Duodenal mucosa (tissue), 2 donors: ENCODE results near the gene FOXC2.

Experiments used
- H3K27ac ChIP-seq: one replicate; pipeline ENCODE4 v1.7.0; 2013; ENCODE audit warnings: low read depth, low read length
- H3K27me3 ChIP-seq, 2 donors: one replicate each; pipeline ENCODE4 v1.7.0; 2013; ENCODE audit warnings: low read length in 2 of 2, control low read depth in 1 of 2; ENCODE audit not compliant: insufficient read depth in 2 of 2, control insufficient read depth in 1 of 2
- H3K36me3 ChIP-seq, 2 donors: one replicate each; pipeline ENCODE4 v1.7.0; 2013; ENCODE audit warnings: low read length in 2 of 2, control low read depth in 1 of 2; ENCODE audit not compliant: insufficient read depth in 2 of 2, control insufficient read depth in 1 of 2
- H3K4me1 ChIP-seq, 2 donors: one replicate each; pipeline ENCODE4 v1.7.0; 2013; ENCODE audit warnings: low read length in 2 of 2, control low read depth in 1 of 2; ENCODE audit not compliant: insufficient read depth in 2 of 2, control insufficient read depth in 1 of 2
- H3K4me3 ChIP-seq, 2 donors: one replicate each; pipeline ENCODE4 v1.7.0; 2013; ENCODE audit warnings: low read length in 2 of 2, low read depth in 1 of 2
- H3K9ac ChIP-seq, 2 donors: one replicate each; pipeline ENCODE4 v1.7.0; 2013; ENCODE audit warnings: low read length in 2 of 2, low read depth in 1 of 2
- H3K9me3 ChIP-seq, 2 donors: one replicate each; pipeline ENCODE4 v1.7.0; 2013; ENCODE audit warnings: low read length in 2 of 2, control low read depth in 1 of 2; ENCODE audit not compliant: control insufficient read depth in 1 of 2

The FOXC2 gene

DNA sequence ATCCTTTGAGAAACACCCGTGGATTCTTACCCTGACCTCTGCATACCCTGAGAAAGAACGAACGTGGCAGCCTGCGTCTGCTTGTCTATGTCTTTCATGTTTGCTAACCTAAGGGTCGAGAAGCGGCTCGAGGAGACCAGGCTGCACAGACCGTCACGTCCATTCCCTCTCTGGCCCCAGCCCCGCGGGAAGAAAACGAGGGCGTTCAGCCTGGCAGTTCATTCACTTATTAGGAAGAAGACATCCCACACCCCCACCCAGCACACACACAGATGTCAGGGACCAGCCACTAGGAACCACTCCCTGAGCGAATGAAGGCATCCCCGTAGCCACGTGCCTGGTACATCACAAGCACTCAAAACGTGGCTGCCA, 10.9 kb upstream of the FOXC2 start:
- peaks cover 0 to 3% of the 10 kb centered on the region in 2 donors for H3K36me3 ChIP-seq
- no peaks in the 10 kb centered on the region for H3K9me3 ChIP-seq
- H3K27me3 ChIP-seq = no peaks in the 10 kb centered on the region
- H3K27ac ChIP-seq = no peak overlapping the region
- H3K4me3 ChIP-seq = peak overlapping the region; percentile 82 to 95
- peaks cover 11 to 13% of the 10 kb centered on the region in 2 donors for H3K4me1 ChIP-seq
- peak overlapping the region; percentile 96 to 99 for H3K9ac ChIP-seq

DNA sequence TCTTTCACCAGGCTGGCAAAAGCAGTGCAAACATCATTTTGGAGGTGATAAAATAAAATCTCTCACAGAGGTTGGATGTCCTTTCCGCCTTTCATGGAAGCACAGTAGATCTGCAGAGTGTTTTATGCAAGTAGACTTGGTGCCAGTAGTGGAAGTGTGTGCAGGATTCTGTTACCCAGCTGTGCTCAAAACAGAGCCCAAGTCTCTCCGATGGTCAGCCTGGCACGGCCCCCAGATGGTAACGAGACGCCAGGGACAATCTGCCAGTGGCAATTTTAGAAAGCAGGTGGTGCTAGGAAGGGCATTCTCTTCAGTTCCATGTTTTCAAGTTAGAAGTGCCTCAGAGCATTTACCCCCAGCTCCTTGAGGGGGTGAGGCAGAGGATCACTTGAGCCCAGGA, 10.1 kb upstream of the FOXC2 start:
- peaks cover 0 to 3% of the 10 kb centered on the region in 2 donors for H3K27me3 ChIP-seq
- H3K36me3 ChIP-seq = no peaks in the 10 kb centered on the region
- no peak overlapping the region for H3K27ac ChIP-seq
- peaks cover 11 to 13% of the 10 kb centered on the region in 2 donors for H3K4me1 ChIP-seq
- H3K9ac ChIP-seq = no peak overlapping the region
- H3K9me3 ChIP-seq = no peaks in the 10 kb centered on the region
- H3K4me3 ChIP-seq = no peak overlapping the region

DNA sequence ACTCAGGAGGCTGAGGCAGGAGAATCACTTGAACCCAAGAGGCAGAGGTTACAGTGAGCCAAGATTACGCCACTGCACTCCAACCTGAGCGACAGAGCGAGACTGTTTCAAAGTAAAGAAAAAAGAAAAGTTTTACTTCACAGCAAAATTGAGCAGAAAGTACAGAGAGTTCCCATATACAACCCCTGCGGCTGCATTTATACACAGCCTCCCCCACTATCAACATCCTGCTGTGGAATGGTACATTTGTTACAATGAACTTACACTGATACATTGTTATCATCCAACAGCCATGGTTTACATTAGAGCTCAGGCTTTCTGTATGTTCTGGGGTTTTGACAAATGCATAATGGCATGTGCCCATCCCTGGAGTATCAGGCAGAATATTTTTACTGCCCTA, 9.0 kb upstream of the FOXC2 start:
- H3K36me3 ChIP-seq = no peaks in the 10 kb centered on the region
- no peak overlapping the region for H3K27ac ChIP-seq
- H3K27me3 ChIP-seq = peaks cover 0 to 3% of the 10 kb centered on the region in 2 donors

DNA sequence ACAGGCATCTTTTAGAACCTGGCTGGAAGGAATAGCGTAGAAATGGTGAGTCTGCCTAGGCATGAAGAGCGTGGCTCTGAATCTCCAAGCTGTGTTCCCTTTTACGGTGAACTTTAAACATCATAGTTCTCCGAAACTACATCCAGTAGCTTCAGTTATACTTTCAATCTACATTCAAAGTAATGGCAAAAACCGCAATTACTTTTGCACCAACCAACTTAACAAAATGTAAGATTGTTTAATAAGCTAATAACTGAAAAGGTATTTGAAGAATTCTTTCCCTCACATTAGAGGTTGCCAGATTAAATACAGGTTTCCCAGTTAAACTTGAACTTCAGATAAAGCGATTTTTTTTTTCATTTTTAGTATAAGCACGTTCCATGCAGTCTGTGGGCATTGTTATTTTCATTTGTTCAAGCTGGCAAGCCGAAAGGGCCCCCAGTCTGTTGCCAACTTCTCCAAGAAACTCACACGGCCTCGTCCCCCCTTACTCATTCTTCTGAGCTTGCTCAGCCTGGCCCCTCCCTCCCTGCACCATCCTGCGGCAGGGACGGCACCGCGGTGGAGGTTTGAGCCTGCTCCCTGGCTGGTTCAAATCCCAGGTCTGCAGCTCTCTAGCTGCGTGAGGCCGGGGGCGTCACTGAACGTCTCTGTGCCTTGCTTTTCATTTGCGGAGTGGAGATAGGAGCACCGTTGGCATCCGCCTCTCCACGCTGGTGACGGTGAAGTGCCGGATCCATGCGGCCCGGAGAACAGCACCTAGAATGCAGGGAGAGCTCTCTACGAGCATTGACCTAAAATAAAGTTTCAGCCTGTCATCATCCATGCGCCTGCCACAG, 8.1 kb upstream of the FOXC2 start:
- Histone ChIP-seq H3K27ac (no peak overlapping the region), H3K36me3 (no peaks in the 10 kb centered on the region), H3K9ac (no peak overlapping the region), H3K4me1 (peaks cover 11 to 17% of the 10 kb centered on the region in 2 donors), H3K27me3 (peaks cover 0 to 3% of the 10 kb centered on the region in 2 donors), H3K9me3 (no peaks in the 10 kb centered on the region), H3K4me3 (no peak overlapping the region)

More for the DNA sequence above, 9.0 kb upstream of the FOXC2 start:
- Histone ChIP-seq H3K4me3 (no peak overlapping the region), H3K9me3 (no peaks in the 10 kb centered on the region), H3K4me1 (peaks cover 11 to 13% of the 10 kb centered on the region in 2 donors), H3K9ac (no peak overlapping the region)

DNA sequence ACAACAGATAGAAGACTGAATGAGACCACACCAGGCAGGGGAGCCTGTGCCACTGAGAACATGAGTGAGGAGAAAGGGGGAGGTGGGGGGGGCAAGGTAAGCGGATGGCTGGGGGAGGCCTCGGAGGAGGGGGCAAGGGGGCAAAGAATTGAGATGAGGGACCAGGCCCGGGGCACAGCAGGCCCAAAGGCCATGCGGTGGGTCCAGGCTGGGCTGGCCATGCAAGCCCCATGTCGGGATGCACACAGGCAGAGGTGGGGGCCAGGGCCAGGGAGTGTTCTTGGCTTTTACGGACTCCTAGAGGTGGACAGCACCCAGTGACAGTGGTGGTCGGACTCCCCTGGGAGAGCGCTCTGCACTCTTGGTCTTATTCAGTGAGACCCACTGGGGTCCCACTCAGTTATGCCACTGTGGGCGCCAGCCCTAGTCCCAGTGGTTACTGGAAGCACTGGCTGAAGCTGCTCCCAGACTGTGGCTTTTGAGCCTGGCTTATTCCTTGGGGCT, 6.8 kb upstream of the FOXC2 start:
- Histone ChIP-seq H3K27ac (no peak overlapping the region), H3K9ac (no peak overlapping the region), H3K4me1 (peaks cover 12 to 14% of the 10 kb centered on the region in 2 donors), H3K27me3 (peaks cover 9 to 13% of the 10 kb centered on the region in 2 donors), H3K4me3 (no peak overlapping the region), H3K36me3 (no peaks in the 10 kb centered on the region), H3K9me3 (no peaks in the 10 kb centered on the region)

DNA sequence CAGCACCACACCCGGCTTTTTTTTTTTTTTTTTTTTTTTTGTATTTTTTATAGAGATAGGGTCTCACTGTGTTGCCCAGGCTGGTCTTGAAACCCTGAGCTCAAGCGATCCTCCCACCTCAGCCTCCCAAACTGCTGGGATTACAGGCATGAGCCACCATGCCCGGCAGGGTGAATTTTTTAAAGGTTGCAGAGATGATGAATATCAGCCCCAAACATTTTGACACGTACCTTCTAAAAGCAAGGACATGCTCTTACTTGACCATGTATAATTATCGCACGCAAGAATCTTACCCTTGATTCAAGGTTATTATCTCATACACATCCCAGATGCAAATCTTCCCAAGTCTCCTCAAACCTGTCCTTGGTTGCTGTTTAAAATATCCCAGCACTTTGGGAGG, 4.3 kb upstream of the FOXC2 start:
- no peaks in the 10 kb centered on the region for H3K36me3 ChIP-seq

DNA sequence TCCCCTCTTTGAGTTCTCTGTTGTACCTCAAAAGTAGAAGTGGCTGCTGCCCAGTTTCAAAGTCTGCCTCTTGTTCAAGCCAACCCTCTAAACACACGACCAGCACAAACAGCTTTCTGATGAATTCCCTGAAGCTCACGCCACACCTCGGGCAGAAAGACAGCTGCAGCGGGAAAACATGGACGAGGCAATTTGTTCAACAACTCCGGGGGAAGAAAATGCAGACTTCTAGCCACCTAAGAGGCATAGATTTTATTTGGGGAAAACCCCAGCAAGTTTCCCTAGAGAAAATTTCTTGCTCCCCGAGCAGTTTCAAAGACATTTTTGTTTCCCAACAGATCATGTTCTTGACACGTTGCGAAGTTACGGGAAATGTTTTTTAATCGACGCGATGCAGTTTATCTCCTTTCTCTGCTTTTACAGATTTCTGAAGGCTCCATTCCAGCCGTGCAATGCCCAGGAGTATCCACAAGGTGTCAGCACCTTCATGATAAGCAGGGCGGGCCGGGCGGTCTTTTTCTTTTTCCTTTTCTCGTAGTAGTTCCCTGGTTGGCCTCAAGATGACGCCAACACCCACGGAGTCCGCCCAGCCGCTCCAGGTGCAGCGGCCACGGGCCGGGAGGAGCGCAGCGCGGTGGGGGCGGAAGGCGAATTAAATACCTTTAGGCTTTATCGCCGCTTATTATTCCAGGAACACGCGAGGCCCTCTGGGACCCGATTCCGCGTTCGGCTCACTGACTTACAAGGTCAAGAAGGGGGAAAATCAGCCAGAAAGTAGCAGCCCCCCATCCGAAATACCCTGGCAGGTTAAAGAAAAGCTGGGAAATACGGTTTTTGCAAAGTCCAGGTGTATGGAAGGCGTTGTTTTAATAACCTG, 2.9 kb upstream of the FOXC2 start:
- Histone ChIP-seq H3K36me3 (no peaks in the 10 kb centered on the region), H3K9me3 (no peaks in the 10 kb centered on the region), H3K4me1 (peaks cover 5 to 8% of the 10 kb centered on the region in 2 donors), H3K4me3 (peak overlapping the region in 1 of 2 donors; percentile 48), H3K9ac (peak overlapping the region in 1 of 2 donors; percentile 18), H3K27ac (no peak overlapping the region), H3K27me3 (peaks cover 30 to 38% of the 10 kb centered on the region in 2 donors)

More for the DNA sequence above, 4.3 kb upstream of the FOXC2 start:
- Histone ChIP-seq H3K9me3 (no peaks in the 10 kb centered on the region), H3K9ac (no peak overlapping the region), H3K4me3 (no peak overlapping the region), H3K4me1 (peaks cover 5 to 8% of the 10 kb centered on the region in 2 donors), H3K27me3 (peaks cover 25 to 31% of the 10 kb centered on the region in 2 donors), H3K27ac (no peak overlapping the region)

DNA sequence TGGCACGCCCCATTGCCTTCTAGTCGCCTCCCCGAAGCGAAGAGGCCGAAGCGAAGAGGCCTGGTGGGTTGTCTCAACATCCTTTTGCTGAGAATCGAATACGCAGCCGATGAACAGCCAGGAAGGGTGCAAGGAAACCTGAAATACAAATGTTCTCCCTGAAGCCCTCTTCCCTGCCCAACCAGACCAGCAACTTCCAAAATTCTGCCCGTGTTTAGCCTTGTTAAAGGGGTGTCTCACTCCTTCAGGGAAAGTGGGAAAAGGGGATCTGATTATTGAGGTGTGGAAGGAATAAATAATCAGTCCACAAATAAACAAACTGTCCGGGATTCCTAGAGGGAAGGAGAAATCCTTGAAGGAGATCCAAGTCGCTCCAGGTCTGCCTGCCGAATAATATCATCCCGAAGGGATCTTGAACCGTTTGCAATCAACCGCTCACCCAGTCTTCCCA, 1.4 kb upstream of the FOXC2 start:
- peaks cover 5 to 8% of the 10 kb centered on the region in 2 donors for H3K4me1 ChIP-seq
- H3K9ac ChIP-seq = no peak overlapping the region
- H3K27me3 ChIP-seq = peaks cover 45 to 52% of the 10 kb centered on the region in 2 donors
- no peaks in the 10 kb centered on the region for H3K36me3 ChIP-seq
- no peak overlapping the region for H3K27ac ChIP-seq
- H3K4me3 ChIP-seq = no peak overlapping the region
- H3K9me3 ChIP-seq = no peaks in the 10 kb centered on the region

DNA sequence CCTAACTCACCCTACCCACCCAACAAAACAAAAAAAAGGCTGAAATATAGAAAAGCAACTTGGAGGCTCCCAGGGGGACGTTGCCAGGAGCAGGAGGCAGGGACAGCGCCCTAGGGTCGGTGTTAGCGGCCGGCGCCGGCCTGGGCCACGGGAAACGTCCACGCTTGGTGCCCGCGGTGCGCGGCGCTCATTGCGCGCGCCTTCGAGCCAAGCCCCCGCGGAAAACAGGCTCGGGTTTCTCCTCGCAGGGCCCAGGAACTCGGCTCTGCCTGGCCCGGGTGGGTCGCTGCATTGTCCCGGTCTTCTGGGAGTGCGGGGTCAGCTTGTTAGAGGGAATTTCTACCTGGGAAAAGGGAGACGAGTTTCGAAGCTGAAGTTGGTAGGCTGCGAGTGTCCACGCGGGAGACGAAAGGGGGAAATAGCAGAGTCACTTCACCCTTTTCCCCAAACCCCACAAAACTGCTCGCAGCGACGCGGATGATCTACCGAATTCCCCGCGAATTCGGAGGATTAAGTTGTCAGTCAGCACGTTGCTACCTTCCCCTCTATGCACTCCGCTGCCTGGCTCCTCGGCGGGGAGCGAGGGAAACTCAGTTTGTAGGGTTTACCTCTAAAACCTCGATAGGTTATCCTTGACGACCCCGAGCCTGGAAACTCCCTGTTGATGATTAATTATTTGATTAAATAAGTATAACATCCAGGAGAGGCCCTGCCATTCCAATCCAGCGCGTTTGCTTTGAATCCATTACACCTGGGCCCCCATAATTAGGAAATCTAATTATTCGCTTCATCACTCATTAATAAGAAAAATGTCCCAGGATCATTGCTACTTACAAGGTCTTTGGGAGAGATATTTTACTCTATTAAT, 751 bp upstream of the FOXC2 start:
- Histone ChIP-seq H3K4me1 (peaks cover 5 to 8% of the 10 kb centered on the region in 2 donors), H3K9ac (no peak overlapping the region), H3K27ac (no peak overlapping the region), H3K4me3 (no peak overlapping the region), H3K36me3 (no peaks in the 10 kb centered on the region), H3K9me3 (no peaks in the 10 kb centered on the region), H3K27me3 (peaks cover 51 to 59% of the 10 kb centered on the region in 2 donors)
